H1 (cell line): ENCODE measurements around the gene EWSR1. TPM values are rescaled to one million over a fixed set of nuclear protein-coding genes. Genes with fewer than 3 reads are reported as not detected.

Experiments
- EGR1 ChIP-seq: IDR thresholded peaks from 2 replicates; pipeline ENCODE4 v1.6.1; 2011; ENCODE audit warnings: low read depth, low read length, borderline replicate concordance
- EP300 ChIP-seq, 2 experiments: IDR thresholded peaks; 1 replicate in 1 of 2; 2 replicates in 1 of 2; pipeline ENCODE4 v1.6.1; 2011 to 2012; ENCODE audit warnings: low read depth in 2 of 2, low read length in 2 of 2, mild to moderate bottlenecking in 2 of 2, borderline replicate concordance in 1 of 2, inconsistent platforms in 1 of 2, moderate library complexity in 1 of 2
- GABPA ChIP-seq: IDR thresholded peaks from 2 replicates; pipeline ENCODE4 v1.6.1; 2011; ENCODE audit warnings: mild to moderate bottlenecking, low read length, moderate library complexity, borderline replicate concordance; ENCODE audit not compliant: insufficient read depth
- JUN ChIP-seq: IDR thresholded peaks from 2 replicates; pipeline ENCODE4 v1.6.1; 2011; ENCODE audit warnings: low read depth, mild to moderate bottlenecking, improper control_type of control experiment, low read length
- SIX5 ChIP-seq: IDR thresholded peaks from 2 replicates; pipeline ENCODE4 v1.6.1; 2011; ENCODE audit warnings: mild to moderate bottlenecking, low read depth, low read length
- SP4 ChIP-seq: IDR thresholded peaks from 2 replicates; pipeline ENCODE4 v1.6.1; 2012; ENCODE audit warnings: low read length, inconsistent platforms
- polyA plus RNA-seq, 7 experiments: library from polyadenylated mRNA; depleted of rRNA in 3 of 7; stranded (reverse) in 5 of 7; unstranded in 2 of 7; fragments of >200 nt in 5 of 7; fragments of 200-250 nt in 2 of 7; gene quantifications; 1 replicate in 5 of 7; 2 replicates in 1 of 7; 4 replicates in 1 of 7; pipeline versions ENCODE4 v1.2.1 to v1.2.3, GENCODE V29; 2011 to 2013; ENCODE audit warnings: missing spikeins in 2 of 7, mixed read lengths in 2 of 7
- total RNA-seq: library from RNA; stranded (reverse); fragmentation: NEBNext Ultra II Directional; extraction: Animal tissue kit (Norgen Biotek cat#: 25700); gene quantifications from 2 replicates; pipeline ENCODE4 v1.2.1, GENCODE V29; 2021
- TF ChIP-seq, protein P1 (sequence below): fragments of 300-600 bp; sonication (generic); IDR thresholded peaks from 2 replicates; pipeline ENCODE4 v1.7.1; 2012; ENCODE audit warnings: low read length, moderate library complexity, mild to moderate bottlenecking, inconsistent platforms; ENCODE audit not compliant: insufficient replicate concordance
- TF ChIP-seq, protein P2 (sequence below): IDR thresholded peaks from 2 replicates; pipeline ENCODE4 v1.6.1; 2012; ENCODE audit warnings: inconsistent platforms

The EWSR1 gene
- total and polyA plus RNA-seq, 2 of the 8 experiments (the other 6 are each of a cell fraction or from before 2014, with no cell fraction given) = 387 to 930 TPM

DNA sequence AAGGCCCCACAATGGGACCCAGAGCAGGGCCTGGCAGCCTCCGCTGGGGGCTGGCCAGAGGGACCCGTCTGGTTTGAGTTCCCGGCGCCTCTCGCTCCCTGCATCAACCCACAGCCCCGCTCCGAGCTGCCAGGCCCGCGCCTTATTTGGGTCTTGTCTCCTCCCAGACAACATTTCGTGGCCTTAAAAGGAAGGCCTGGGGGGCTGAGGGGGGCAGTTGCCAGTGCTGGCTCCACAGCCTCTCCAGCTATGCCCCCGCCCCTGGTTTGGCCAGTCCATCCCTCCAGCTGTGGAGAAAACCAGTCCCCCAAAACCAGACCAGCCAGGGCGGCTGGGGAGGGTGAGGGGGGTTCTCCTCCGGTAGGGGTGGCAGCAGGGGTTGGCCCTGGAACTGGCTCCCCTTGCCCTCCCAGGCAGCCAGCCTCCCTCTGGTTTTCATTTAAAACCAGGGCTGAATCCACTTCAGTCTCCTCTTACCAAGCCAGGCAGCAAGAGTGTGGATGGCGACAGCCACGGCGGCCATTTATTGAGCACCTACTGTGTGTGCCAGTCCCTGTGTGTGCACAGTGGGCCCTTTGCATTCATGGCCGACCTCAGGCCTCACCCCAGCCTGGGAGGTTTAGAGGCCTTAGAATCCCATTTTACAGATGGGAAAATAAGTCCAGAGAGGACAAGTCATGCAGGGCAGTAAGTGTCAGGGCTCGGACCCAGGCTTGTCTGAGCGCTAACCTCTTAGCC, 43.8 kb upstream of the EWSR1 start (continued):
- TF ChIP-seq JUN (no peak), SIX5 (no peak), SP4 (no peak), EP300 (IDR thresholded peaks at IDR 0.05; ENCODE audit: borderline replicate concordance in 1 of 2, low read depth in 2 of 2, low read length in 2 of 2) (no peak), GABPA (no peak), EGR1 (no peak)
- TF ChIP-seq, protein P1, sequence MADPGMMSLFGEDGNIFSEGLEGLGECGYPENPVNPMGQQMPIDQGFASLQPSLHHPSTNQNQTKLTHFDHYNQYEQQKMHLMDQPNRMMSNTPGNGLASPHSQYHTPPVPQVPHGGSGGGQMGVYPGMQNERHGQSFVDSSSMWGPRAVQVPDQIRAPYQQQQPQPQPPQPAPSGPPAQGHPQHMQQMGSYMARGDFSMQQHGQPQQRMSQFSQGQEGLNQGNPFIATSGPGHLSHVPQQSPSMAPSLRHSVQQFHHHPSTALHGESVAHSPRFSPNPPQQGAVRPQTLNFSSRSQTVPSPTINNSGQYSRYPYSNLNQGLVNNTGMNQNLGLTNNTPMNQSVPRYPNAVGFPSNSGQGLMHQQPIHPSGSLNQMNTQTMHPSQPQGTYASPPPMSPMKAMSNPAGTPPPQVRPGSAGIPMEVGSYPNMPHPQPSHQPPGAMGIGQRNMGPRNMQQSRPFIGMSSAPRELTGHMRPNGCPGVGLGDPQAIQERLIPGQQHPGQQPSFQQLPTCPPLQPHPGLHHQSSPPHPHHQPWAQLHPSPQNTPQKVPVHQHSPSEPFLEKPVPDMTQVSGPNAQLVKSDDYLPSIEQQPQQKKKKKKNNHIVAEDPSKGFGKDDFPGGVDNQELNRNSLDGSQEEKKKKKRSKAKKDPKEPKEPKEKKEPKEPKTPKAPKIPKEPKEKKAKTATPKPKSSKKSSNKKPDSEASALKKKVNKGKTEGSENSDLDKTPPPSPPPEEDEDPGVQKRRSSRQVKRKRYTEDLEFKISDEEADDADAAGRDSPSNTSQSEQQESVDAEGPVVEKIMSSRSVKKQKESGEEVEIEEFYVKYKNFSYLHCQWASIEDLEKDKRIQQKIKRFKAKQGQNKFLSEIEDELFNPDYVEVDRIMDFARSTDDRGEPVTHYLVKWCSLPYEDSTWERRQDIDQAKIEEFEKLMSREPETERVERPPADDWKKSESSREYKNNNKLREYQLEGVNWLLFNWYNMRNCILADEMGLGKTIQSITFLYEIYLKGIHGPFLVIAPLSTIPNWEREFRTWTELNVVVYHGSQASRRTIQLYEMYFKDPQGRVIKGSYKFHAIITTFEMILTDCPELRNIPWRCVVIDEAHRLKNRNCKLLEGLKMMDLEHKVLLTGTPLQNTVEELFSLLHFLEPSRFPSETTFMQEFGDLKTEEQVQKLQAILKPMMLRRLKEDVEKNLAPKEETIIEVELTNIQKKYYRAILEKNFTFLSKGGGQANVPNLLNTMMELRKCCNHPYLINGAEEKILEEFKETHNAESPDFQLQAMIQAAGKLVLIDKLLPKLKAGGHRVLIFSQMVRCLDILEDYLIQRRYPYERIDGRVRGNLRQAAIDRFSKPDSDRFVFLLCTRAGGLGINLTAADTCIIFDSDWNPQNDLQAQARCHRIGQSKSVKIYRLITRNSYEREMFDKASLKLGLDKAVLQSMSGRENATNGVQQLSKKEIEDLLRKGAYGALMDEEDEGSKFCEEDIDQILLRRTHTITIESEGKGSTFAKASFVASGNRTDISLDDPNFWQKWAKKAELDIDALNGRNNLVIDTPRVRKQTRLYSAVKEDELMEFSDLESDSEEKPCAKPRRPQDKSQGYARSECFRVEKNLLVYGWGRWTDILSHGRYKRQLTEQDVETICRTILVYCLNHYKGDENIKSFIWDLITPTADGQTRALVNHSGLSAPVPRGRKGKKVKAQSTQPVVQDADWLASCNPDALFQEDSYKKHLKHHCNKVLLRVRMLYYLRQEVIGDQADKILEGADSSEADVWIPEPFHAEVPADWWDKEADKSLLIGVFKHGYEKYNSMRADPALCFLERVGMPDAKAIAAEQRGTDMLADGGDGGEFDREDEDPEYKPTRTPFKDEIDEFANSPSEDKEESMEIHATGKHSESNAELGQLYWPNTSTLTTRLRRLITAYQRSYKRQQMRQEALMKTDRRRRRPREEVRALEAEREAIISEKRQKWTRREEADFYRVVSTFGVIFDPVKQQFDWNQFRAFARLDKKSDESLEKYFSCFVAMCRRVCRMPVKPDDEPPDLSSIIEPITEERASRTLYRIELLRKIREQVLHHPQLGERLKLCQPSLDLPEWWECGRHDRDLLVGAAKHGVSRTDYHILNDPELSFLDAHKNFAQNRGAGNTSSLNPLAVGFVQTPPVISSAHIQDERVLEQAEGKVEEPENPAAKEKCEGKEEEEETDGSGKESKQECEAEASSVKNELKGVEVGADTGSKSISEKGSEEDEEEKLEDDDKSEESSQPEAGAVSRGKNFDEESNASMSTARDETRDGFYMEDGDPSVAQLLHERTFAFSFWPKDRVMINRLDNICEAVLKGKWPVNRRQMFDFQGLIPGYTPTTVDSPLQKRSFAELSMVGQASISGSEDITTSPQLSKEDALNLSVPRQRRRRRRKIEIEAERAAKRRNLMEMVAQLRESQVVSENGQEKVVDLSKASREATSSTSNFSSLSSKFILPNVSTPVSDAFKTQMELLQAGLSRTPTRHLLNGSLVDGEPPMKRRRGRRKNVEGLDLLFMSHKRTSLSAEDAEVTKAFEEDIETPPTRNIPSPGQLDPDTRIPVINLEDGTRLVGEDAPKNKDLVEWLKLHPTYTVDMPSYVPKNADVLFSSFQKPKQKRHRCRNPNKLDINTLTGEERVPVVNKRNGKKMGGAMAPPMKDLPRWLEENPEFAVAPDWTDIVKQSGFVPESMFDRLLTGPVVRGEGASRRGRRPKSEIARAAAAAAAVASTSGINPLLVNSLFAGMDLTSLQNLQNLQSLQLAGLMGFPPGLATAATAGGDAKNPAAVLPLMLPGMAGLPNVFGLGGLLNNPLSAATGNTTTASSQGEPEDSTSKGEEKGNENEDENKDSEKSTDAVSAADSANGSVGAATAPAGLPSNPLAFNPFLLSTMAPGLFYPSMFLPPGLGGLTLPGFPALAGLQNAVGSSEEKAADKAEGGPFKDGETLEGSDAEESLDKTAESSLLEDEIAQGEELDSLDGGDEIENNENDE = no peak
- TF ChIP-seq, protein P2, sequence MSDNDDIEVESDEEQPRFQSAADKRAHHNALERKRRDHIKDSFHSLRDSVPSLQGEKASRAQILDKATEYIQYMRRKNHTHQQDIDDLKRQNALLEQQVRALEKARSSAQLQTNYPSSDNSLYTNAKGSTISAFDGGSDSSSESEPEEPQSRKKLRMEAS = no peak
- TF ChIP-seq, all 59 proteins: peak for 0
